OCI-LY3 (cell line): ENCODE results near the gene DERA.

Experiments used
- EZH2phosphoT487 ChIP-seq: fragments of 200-600 bp; shearing (Covaris generic); IDR thresholded peaks from 2 replicates; pipeline ENCODE4 v1.6.1; 2018; ENCODE audit warnings: antibody characterized with exemption, mixed run types, low read depth
- TF ChIP-seq, protein P1 (sequence below): fragments of 200-600, 300-600 bp; sonication (generic); IDR thresholded peaks from 2 replicates; pipeline ENCODE4 v1.5.1; 2014; ENCODE audit warnings: antibody characterized with exemption, low read length, low read depth

DNA sequence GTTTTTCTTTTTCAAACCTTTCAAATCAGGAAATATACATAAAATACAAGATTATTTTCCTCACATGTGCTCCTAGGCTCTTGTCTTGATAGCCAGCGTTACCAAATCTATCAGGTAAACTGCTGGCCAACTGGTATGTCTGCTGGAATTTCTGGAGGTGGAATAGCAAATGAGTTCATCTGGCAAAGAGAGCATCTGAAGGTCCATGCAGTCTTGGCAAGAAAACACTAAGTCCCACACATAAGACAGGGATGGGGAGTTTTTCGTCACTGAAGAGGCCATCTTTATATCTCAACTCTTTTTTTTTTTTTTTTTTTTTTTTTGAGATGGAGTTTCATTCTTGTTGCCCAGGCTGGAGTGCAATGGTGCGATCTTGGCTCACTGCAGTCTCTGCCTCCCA is 60.1 kb downstream of the DERA start:
- TF ChIP-seq, protein P1, sequence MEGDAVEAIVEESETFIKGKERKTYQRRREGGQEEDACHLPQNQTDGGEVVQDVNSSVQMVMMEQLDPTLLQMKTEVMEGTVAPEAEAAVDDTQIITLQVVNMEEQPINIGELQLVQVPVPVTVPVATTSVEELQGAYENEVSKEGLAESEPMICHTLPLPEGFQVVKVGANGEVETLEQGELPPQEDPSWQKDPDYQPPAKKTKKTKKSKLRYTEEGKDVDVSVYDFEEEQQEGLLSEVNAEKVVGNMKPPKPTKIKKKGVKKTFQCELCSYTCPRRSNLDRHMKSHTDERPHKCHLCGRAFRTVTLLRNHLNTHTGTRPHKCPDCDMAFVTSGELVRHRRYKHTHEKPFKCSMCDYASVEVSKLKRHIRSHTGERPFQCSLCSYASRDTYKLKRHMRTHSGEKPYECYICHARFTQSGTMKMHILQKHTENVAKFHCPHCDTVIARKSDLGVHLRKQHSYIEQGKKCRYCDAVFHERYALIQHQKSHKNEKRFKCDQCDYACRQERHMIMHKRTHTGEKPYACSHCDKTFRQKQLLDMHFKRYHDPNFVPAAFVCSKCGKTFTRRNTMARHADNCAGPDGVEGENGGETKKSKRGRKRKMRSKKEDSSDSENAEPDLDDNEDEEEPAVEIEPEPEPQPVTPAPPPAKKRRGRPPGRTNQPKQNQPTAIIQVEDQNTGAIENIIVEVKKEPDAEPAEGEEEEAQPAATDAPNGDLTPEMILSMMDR: no peak
- no peak for TF ChIP-seq EZH2phosphoT487
